ENCODE measurements around the gene INSIG1. TPM values are rescaled to one million over a fixed set of nuclear protein-coding genes. Genes with fewer than 3 reads are reported as not detected.

INSIG1 gene
- total and polyA plus RNA-seq, 2 experiments from 2014 or later = 70.3 to 131 TPM

GRCh38 chr7:155248366-155248756 is 49.3 kb upstream of the INSIG1 start:
- H3K9me3 Mint-ChIP-seq = peaks cover 21% of the 10 kb centered on the region

More at GRCh38 chr7:155248366-155248756, 49.3 kb upstream of the INSIG1 start:
- ATAC-seq (no peak), DNase-seq (ENCODE audit: low spot score) (no peak)
- no peaks in the 10 kb centered on the region; the same call in 2 of the 3 replicates for H3K4me1 Mint-ChIP-seq
- peaks cover 5% of the 10 kb centered on the region for H3K27me3 Mint-ChIP-seq (ENCODE audit: insufficient read depth, low read depth, poor library complexity)
- no peak overlapping the region for H2AFZ ChIP-seq
- H4K20me1 ChIP-seq (replicated peaks; ENCODE audit: insufficient read depth) = no peaks in the 10 kb centered on the region
- no peaks in the 10 kb centered on the region for H3K27me3 ChIP-seq (ENCODE audit: insufficient read depth)
- no peak overlapping the region for H3K27ac ChIP-seq (ENCODE audit: low read depth)
- no peak overlapping the region for H3K4me3 Mint-ChIP-seq
- no peaks in the 10 kb centered on the region for H3K4me1 ChIP-seq (ENCODE audit: insufficient read depth)
- no peaks in the 10 kb centered on the region for H3K9me2 ChIP-seq (ENCODE audit: insufficient read depth)
- TF ChIP-seq ZNF114 (CRISPR knock-in tag; IDR thresholded peaks at IDR 0.05) = no peak
- TF ChIP-seq POLR2AphosphoS5 (IDR thresholded peaks at IDR 0.05; ENCODE audit: low read depth) = no peak
- TF ChIP-seq STAT1 (IDR thresholded peaks at IDR 0.05; ENCODE audit: unreplicated experiment) = no peak
- no peak for TF ChIP-seq CREB1 (CRISPR knock-in tag; IDR thresholded peaks at IDR 0.05; ENCODE audit: low read depth)
- TF ChIP-seq ZNF462 (CRISPR knock-in tag; IDR thresholded peaks at IDR 0.05) = no peak
- no peak for TF ChIP-seq EZH2phosphoT487 (IDR thresholded peaks at IDR 0.05; ENCODE audit: unreplicated experiment)
- TF ChIP-seq NANOG (IDR thresholded peaks at IDR 0.05; ENCODE audit: borderline replicate concordance) = no peak
- no peak for TF ChIP-seq CTCF (conservative IDR thresholded peaks at IDR 0.05; ENCODE audit: low read depth in 2 of 2)
- no peak for TF ChIP-seq ZNF331 (CRISPR knock-in tag; IDR thresholded peaks at IDR 0.05; ENCODE audit: low read depth)
- no peak for TF ChIP-seq EZH2 (IDR thresholded peaks at IDR 0.05; ENCODE audit: low read depth, unreplicated experiment)
- no peak for TF ChIP-seq REST (IDR thresholded peaks at IDR 0.05; ENCODE audit: unreplicated experiment)
- TF ChIP-seq JUNB (IDR thresholded peaks at IDR 0.05; ENCODE audit: unreplicated experiment) = no peak
- no peak for TF ChIP-seq ETS1 (IDR thresholded peaks at IDR 0.05)
- no peak overlapping the region for H3K4me3 ChIP-seq
- H3K36me3 Mint-ChIP-seq (ENCODE audit: low read depth) = peaks cover 14% of the 10 kb centered on the region
- H3K36me3 ChIP-seq (ENCODE audit: insufficient read depth) = no peaks in the 10 kb centered on the region
- no peak overlapping the region for H3K4me2 ChIP-seq
- H3K79me2 ChIP-seq (replicated peaks; ENCODE audit: insufficient read depth) = no peaks in the 10 kb centered on the region
- H3F3A ChIP-seq (replicated peaks; ENCODE audit: low read depth) = no peaks in the 10 kb centered on the region
- no peak overlapping the region for H3K27ac Mint-ChIP-seq

Measured in GM23338 (cell line).